Head of caudate nucleus (tissue), 42 donors: ENCODE data around the gene MGAT4C.
"Not testable (repeated sequence)": the region's sequence is repeated elsewhere in the genome, so short reads cannot be mapped to it uniquely, and the experiment has no call there.

Experiments
- DNase-seq, 42 donors: peaks; one replicate each; pipeline versions ENCODE4 v3.0.0 to v3.0.0-alpha.2; 2020 to 2021; ENCODE audit warnings: mixed read lengths in 7 of 42
- intact Hi-C: fragments of 100-400 bp; cut with DNase I; formaldehyde crosslinking; loops from one replicate; pipeline ENCODE4 v1.15.0; 2022

MGAT4C gene

GRCh38 chr12:86256163-86256562, at the start of gene MGAT4C:
MGAT4C (minus strand) TSS chr12:86256391.
- peak in 6 of 42 donors; percentile 2 to 36 (median 8) for DNase-seq
- intact Hi-C loops, result no loop called here

GRCh38 chr12:86296396-86296795, 40.2 kb upstream of the MGAT4C start:
- DNase-seq, intact Hi-C loops: not testable (repeated sequence)

- intact Hi-C loops, result no loop called here
- DNase-seq, result no peak
These were observed 37.6 kb upstream of the MGAT4C start for GRCh38 chr12:86293682-86294240.

GRCh38 chr12:86292480-86292879, 36.3 kb upstream of the MGAT4C start:
- DNase-seq, result no peak
- intact Hi-C loops, result no loop called here

GRCh38 chr12:86290615-86291014, 34.4 kb upstream of the MGAT4C start:
- no peak for DNase-seq
- intact Hi-C loops, result no loop called here

GRCh38 chr12:86286119-86286518, 29.9 kb upstream of the MGAT4C start:
- no peak for DNase-seq
- intact Hi-C loops, result no loop called here

GRCh38 chr12:86283620-86284019, 27.4 kb upstream of the MGAT4C start:
- intact Hi-C loops, result no loop called here

GRCh38 chr12:86275356-86275755, 19.2 kb upstream of the MGAT4C start:
- intact Hi-C loops, result no loop called here
- DNase-seq, result no peak

More at GRCh38 chr12:86283620-86284019, 27.4 kb upstream of the MGAT4C start:
- DNase-seq, result no peak

- no peak for DNase-seq
- intact Hi-C loops, result no loop called here
These were observed 9.1 kb upstream of the MGAT4C start for GRCh38 chr12:86265329-86265695.

GRCh38 chr12:86264451-86265328, 8.5 kb upstream of the MGAT4C start:
- DNase-seq, result peak in 4 of 42 donors; percentile 1 to 34 (median 10)
- intact Hi-C loops, result no loop called here

- intact Hi-C loops, result no loop called here
- DNase-seq, result no peak
These were observed 5.4 kb upstream of the MGAT4C start for GRCh38 chr12:86261578-86261977.

- intact Hi-C loops, result no loop called here
These were observed 5.0 kb upstream of the MGAT4C start for GRCh38 chr12:86261142-86261541.

GRCh38 chr12:86260183-86260582, 4.0 kb upstream of the MGAT4C start:
- intact Hi-C loops, result no loop called here
- no peak for DNase-seq

More at GRCh38 chr12:86261142-86261541, 5.0 kb upstream of the MGAT4C start:
- no peak for DNase-seq

GRCh38 chr12:86257134-86257533, 943 bp upstream of the MGAT4C start:
- peak in 2 of 42 donors; percentile 2 to 7 for DNase-seq
- intact Hi-C loops, result no loop called here

GRCh38 chr12:86254399-86255107, 1.6 kb downstream of the MGAT4C start:
- intact Hi-C loops, result no loop called here

GRCh38 chr12:86249851-86250250, 6.3 kb downstream of the MGAT4C start:
- intact Hi-C loops, result no loop called here
- DNase-seq, result no peak

More at GRCh38 chr12:86254399-86255107, 1.6 kb downstream of the MGAT4C start:
- no peak for DNase-seq

GRCh38 chr12:86249276-86249675, 6.9 kb downstream of the MGAT4C start:
- DNase-seq, result no peak
- intact Hi-C loops, result no loop called here

GRCh38 chr12:86247871-86248270, 8.3 kb downstream of the MGAT4C start:
- intact Hi-C loops, result no loop called here

GRCh38 chr12:86241600-86241999, 14.6 kb downstream of the MGAT4C start:
- intact Hi-C loops, result no loop called here
- no peak for DNase-seq

More at GRCh38 chr12:86247871-86248270, 8.3 kb downstream of the MGAT4C start:
- DNase-seq, result no peak

- no peak for DNase-seq
- intact Hi-C loops, result no loop called here
These were observed 21.8 kb downstream of the MGAT4C start for GRCh38 chr12:86234316-86234855.
